Keratinocyte (primary cell): ENCODE measurements around the gene TBX3.

Experiments used
- EZH2 ChIP-seq: IDR thresholded peaks from one replicate; pipeline ENCODE4 v1.6.1; 2012; ENCODE audit warnings: inconsistent platforms, mild to moderate bottlenecking, low read length, moderate library complexity
- TF ChIP-seq, protein P1 (sequence below), 3 experiments: IDR thresholded peaks in 1 of 3; conservative IDR thresholded peaks in 1 of 3; optimal IDR thresholded peaks in 1 of 3; 2 replicates in 2 of 3; 3 replicates in 1 of 3; pipeline versions ENCODE3 to v1.5.1; 2011; ENCODE audit warnings: low read length in 3 of 3, mild to moderate bottlenecking in 3 of 3, moderate library complexity in 2 of 3, control low read depth in 1 of 3, inconsistent platforms in 1 of 3; ENCODE audit not compliant: insufficient read depth in 2 of 3; ENCODE audit errors: extremely low read depth in 1 of 3

DNA sequence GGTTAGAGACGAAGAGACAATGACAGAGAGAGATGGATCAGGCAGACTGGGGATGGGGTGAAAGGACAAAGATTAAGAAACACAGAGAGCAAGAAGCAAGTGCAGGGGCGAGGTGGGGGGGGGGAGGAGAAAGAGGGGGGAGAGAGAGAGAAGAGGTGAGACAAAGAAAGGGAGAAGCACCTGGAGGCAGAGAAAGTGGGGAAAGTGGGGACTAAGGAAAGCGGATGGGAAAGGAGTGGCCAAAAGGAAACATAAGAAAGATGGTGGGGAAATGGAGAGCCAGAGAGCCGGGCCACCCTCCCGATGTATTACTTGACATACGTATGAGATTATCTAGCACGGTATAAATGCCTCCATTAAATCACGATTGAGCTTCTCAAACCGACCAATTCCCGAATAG is 18.5 kb upstream of the TBX3 start:
- TF ChIP-seq, protein P1, sequence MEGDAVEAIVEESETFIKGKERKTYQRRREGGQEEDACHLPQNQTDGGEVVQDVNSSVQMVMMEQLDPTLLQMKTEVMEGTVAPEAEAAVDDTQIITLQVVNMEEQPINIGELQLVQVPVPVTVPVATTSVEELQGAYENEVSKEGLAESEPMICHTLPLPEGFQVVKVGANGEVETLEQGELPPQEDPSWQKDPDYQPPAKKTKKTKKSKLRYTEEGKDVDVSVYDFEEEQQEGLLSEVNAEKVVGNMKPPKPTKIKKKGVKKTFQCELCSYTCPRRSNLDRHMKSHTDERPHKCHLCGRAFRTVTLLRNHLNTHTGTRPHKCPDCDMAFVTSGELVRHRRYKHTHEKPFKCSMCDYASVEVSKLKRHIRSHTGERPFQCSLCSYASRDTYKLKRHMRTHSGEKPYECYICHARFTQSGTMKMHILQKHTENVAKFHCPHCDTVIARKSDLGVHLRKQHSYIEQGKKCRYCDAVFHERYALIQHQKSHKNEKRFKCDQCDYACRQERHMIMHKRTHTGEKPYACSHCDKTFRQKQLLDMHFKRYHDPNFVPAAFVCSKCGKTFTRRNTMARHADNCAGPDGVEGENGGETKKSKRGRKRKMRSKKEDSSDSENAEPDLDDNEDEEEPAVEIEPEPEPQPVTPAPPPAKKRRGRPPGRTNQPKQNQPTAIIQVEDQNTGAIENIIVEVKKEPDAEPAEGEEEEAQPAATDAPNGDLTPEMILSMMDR (optimal IDR thresholded peaks at IDR 0.05 in 1 of 3, IDR thresholded peaks at IDR 0.05 in 1 of 3, conservative IDR thresholded peaks at IDR 0.05 in 1 of 3; ENCODE audit: extremely low read depth in 1 of 3, insufficient read depth in 2 of 3, low read length in 3 of 3), result no peak
- no peak for TF ChIP-seq EZH2
